Fibroblast of skin of left quadriceps (primary cell): Measurements from ENCODE around the gene PIEZO2.
"Not testable (repeated sequence)": the region's sequence is repeated elsewhere in the genome, so short reads cannot be mapped to it uniquely, and the experiment has no call there.

Experiments
- DNase-seq, 2 experiments: peaks; one replicate each; pipeline ENCODE4 v3.0.0-alpha.2; 2013; ENCODE audit warnings: low read depth in 2 of 2

Gene PIEZO2

GRCh38 chr18:10927286-10927992, 221.9 kb downstream of the PIEZO2 start:
- DNase-seq, result peak; percentile 68

GRCh38 chr18:10926621-10927161, 222.7 kb downstream of the PIEZO2 start:
- DNase-seq, result no peak

GRCh38 chr18:10924290-10924689, 225.1 kb downstream of the PIEZO2 start:
- no peak for DNase-seq

- no peak for DNase-seq
These were observed 225.8 kb downstream of the PIEZO2 start for GRCh38 chr18:10923551-10924070.

- peak in 1 of 2 experiments; percentile 26 for DNase-seq
These were observed 226.2 kb downstream of the PIEZO2 start for GRCh38 chr18:10923141-10923540.

- not testable (repeated sequence) for DNase-seq
These were observed 226.7 kb downstream of the PIEZO2 start for GRCh38 chr18:10922712-10923111.

- DNase-seq, result not testable (repeated sequence)
These were observed 229.1 kb downstream of the PIEZO2 start for GRCh38 chr18:10920309-10920708.

GRCh38 chr18:10919851-10920250, 229.5 kb downstream of the PIEZO2 start:
- DNase-seq, result no peak

GRCh38 chr18:10916865-10917264, 232.5 kb downstream of the PIEZO2 start:
- DNase-seq, result no peak

- DNase-seq, result no peak
These were observed 233.0 kb downstream of the PIEZO2 start for GRCh38 chr18:10916387-10916786.

- DNase-seq, result not testable (repeated sequence)
These were observed 233.6 kb downstream of the PIEZO2 start for GRCh38 chr18:10915748-10916147.

GRCh38 chr18:10914610-10915009, 234.8 kb downstream of the PIEZO2 start:
- not testable (repeated sequence) for DNase-seq

GRCh38 chr18:10913919-10914318, 235.4 kb downstream of the PIEZO2 start:
- peak in 1 of 2 experiments; percentile 39 for DNase-seq

GRCh38 chr18:10912790-10913545, 236.4 kb downstream of the PIEZO2 start:
- peak; percentile 80 for DNase-seq

GRCh38 chr18:10909724-10910123, 239.6 kb downstream of the PIEZO2 start:
- no peak for DNase-seq

GRCh38 chr18:10908760-10909159, 240.6 kb downstream of the PIEZO2 start:
- no peak for DNase-seq

GRCh38 chr18:10907749-10908148, 241.6 kb downstream of the PIEZO2 start:
- DNase-seq, result no peak

GRCh38 chr18:10901329-10901728, 248.0 kb downstream of the PIEZO2 start:
- DNase-seq, result no peak

- no peak for DNase-seq
These were observed 248.9 kb downstream of the PIEZO2 start for GRCh38 chr18:10900435-10900834.

- no peak for DNase-seq
These were observed 249.9 kb downstream of the PIEZO2 start for GRCh38 chr18:10899481-10899880.

GRCh38 chr18:10898417-10898974, 250.9 kb downstream of the PIEZO2 start:
- DNase-seq, result no peak

- peak; percentile 20 to 32 for DNase-seq
These were observed 252.5 kb downstream of the PIEZO2 start for GRCh38 chr18:10896851-10897250.
